Mucosa of descending colon (tissue), 3 donors: ENCODE measurements around the gene MRPL22. TPM values are rescaled to one million over a fixed set of nuclear protein-coding genes. Genes with fewer than 3 reads are reported as not detected.

Experiments
- ATAC-seq: fragments of 200-7000 bp; cut with Tn5 transposase; one replicate; pipeline ENCODE4 v1.9.1; 2020; ENCODE audit warnings: mild to moderate bottlenecking, moderate library complexity
- DNase-seq, 3 donors: peaks; one replicate each; pipeline ENCODE4 v3.0.0-alpha.2; 2020
- H3K36me3 ChIP-seq: fragments of 200-600 bp; one replicate; pipeline ENCODE4 v1.8.0; 2021; ENCODE audit warnings: low read depth, mild to moderate bottlenecking
- H3K4me1 ChIP-seq: fragments of 200-600 bp; one replicate; pipeline ENCODE4 v1.8.0; 2021; ENCODE audit warnings: low read depth, mild to moderate bottlenecking
- H3K4me3 ChIP-seq: fragments of 200-600 bp; one replicate; pipeline ENCODE4 v1.8.0; 2021; ENCODE audit warnings: mild to moderate bottlenecking
- H3K9me3 ChIP-seq: fragments of 200-600 bp; one replicate; pipeline ENCODE4 v1.8.0; 2021; ENCODE audit warnings: mild to moderate bottlenecking
- CTCF ChIP-seq: fragments of 200-600 bp; IDR thresholded peaks from one replicate; pipeline ENCODE4 v1.8.0; 2022; ENCODE audit warnings: antibody characterized with exemption, mild to moderate bottlenecking
- intact Hi-C, 2 donors: fragments of 100-400 bp; cut with DNase I in 1 of 2; cut with micrococcal nuclease in 1 of 2; formaldehyde crosslinking; loops; one replicate each; pipeline versions ENCODE4 v1.11.0 to v1.11.1; 2022; cut with DNase I, micrococcal nuclease
- total RNA-seq, 3 donors: library from RNA; stranded (reverse); fragmentation: NEBNext Ultra II Directional in 2 of 3; extraction: Animal tissue kit (Norgen Biotek cat#: 25700) in 2 of 3; gene quantifications; one replicate each; pipeline versions ENCODE4 v1.2.1 to v1.2.4, GENCODE V29; 2021 to 2023
- donor health status: DM: no; HTN: no; CAD: no; lungs with moderate emphysema.
- donor health status: DM: no; HTN: no; CAD: no.
- donor health status: DM: no; HTN: yes; CAD: no.

MRPL22 gene
- total RNA-seq, 3 donors from 2014 or later, result 30.0 to 50.9 (median 36.0) TPM

- intact Hi-C loops, result no loop called here
- H3K9me3 ChIP-seq, result no peaks in the 10 kb centered on the region
- H3K4me3 ChIP-seq, result no peak overlapping the region
Observed at GRCh38 chr5:154966081-154966841, 25.4 kb downstream of the MRPL22 start.

GRCh38 chr5:154966874-154967273, 26.0 kb downstream of the MRPL22 start:
- Histone ChIP-seq H3K36me3 (no peaks in the 10 kb centered on the region), H3K4me1 (no peaks in the 10 kb centered on the region), H3K9me3 (no peaks in the 10 kb centered on the region), H3K4me3 (no peak overlapping the region)
- ATAC-seq (no peak), DNase-seq (no peak)
- intact Hi-C loops, result no loop called here
- TF ChIP-seq CTCF, result no peak

More at GRCh38 chr5:154966081-154966841, 25.4 kb downstream of the MRPL22 start:
- no peak for DNase-seq
- no peak for ATAC-seq
- Histone ChIP-seq H3K36me3 (no peaks in the 10 kb centered on the region), H3K4me1 (no peaks in the 10 kb centered on the region)
- no peak for TF ChIP-seq CTCF

GRCh38 chr5:154967421-154968024, 26.6 kb downstream of the MRPL22 start:
- intact Hi-C loops, result no loop called here
- Histone ChIP-seq H3K4me1 (no peaks in the 10 kb centered on the region), H3K4me3 (no peak overlapping the region), H3K9me3 (no peaks in the 10 kb centered on the region), H3K36me3 (no peaks in the 10 kb centered on the region)
- TF ChIP-seq CTCF, result no peak
- peak in 1 of 3 donors; percentile 5 for DNase-seq
- ATAC-seq, result no peak

GRCh38 chr5:154968953-154969352, 28.1 kb downstream of the MRPL22 start:
- no peaks in the 10 kb centered on the region for H3K9me3 ChIP-seq
- no peaks in the 10 kb centered on the region for H3K36me3 ChIP-seq
- H3K4me1 ChIP-seq, result no peaks in the 10 kb centered on the region
- ATAC-seq, result no peak
- TF ChIP-seq CTCF, result no peak
- intact Hi-C loops, result no loop called here
- H3K4me3 ChIP-seq, result no peak overlapping the region
- DNase-seq, result no peak

GRCh38 chr5:154970759-154971158, 29.9 kb downstream of the MRPL22 start:
- H3K4me1 ChIP-seq, result no peaks in the 10 kb centered on the region
- H3K9me3 ChIP-seq, result no peaks in the 10 kb centered on the region
- intact Hi-C loops, result no loop called here
- TF ChIP-seq CTCF, result no peak
- no peaks in the 10 kb centered on the region for H3K36me3 ChIP-seq
- no peak overlapping the region for H3K4me3 ChIP-seq
- DNase-seq (no peak), ATAC-seq (no peak)
